CD14-positive monocyte (primary cell): Measurements from ENCODE around the gene TP53RK. TPM values are rescaled to one million over a fixed set of nuclear protein-coding genes. Genes with fewer than 3 reads are reported as not detected.

Experiments used
- DNase-seq, 3 donors: peaks; one replicate each; pipeline ENCODE4 v3.0.0-alpha.2; 2011 to 2022
- H2AFZ ChIP-seq: 2 replicates; pipeline ENCODE4 v1.6.0; 2012; ENCODE audit warnings: mild to moderate bottlenecking, low read depth, low read length, inconsistent platforms; ENCODE audit not compliant: insufficient read depth, poor library complexity, severe bottlenecking
- H3K27ac ChIP-seq, 2 donors: 1 replicate in 1 of 2; 2 replicates in 1 of 2; pipeline ENCODE4 v1.5.1; 2012 to 2013; ENCODE audit warnings: low read length in 2 of 2, control low read depth in 1 of 2, inconsistent platforms in 1 of 2, low read depth in 1 of 2, mild to moderate bottlenecking in 1 of 2
- H3K27me3 ChIP-seq, 2 donors: one replicate each; pipeline versions ENCODE4 v1.6.0 to v1.6.1; 2011 to 2013; ENCODE audit warnings: low read length in 2 of 2; ENCODE audit not compliant: control insufficient read depth in 2 of 2, insufficient read depth in 2 of 2
- H3K36me3 ChIP-seq, 2 donors: replicated peaks in 1 of 2; 1 replicate in 1 of 2; 2 replicates in 1 of 2; pipeline versions ENCODE4 v1.5.1 to v1.6.1; 2012 to 2013; ENCODE audit warnings: low read length in 2 of 2, control low read depth in 1 of 2, inconsistent platforms in 1 of 2, mild to moderate bottlenecking in 1 of 2; ENCODE audit not compliant: insufficient read depth in 2 of 2, control insufficient read depth in 1 of 2
- H3K4me1 ChIP-seq, 2 donors: 1 replicate in 1 of 2; 2 replicates in 1 of 2; pipeline versions ENCODE4 v1.5.1 to v1.6.1; 2012 to 2013; ENCODE audit warnings: low read length in 2 of 2, control low read depth in 1 of 2, inconsistent platforms in 1 of 2, mild to moderate bottlenecking in 1 of 2, moderate library complexity in 1 of 2; ENCODE audit not compliant: insufficient read depth in 2 of 2, control insufficient read depth in 1 of 2
- H3K4me2 ChIP-seq: replicated peaks from 2 replicates; pipeline ENCODE3; 2012; ENCODE audit warnings: low read length, moderate library complexity, mild to moderate bottlenecking; ENCODE audit not compliant: poor library complexity, severe bottlenecking; ENCODE audit errors: extremely low read depth
- H3K4me3 ChIP-seq, 3 experiments: fragments of 200-600 bp in 1 of 3; sonication (generic) in 1 of 3; replicated peaks in 1 of 3; 1 replicate in 2 of 3; 2 replicates in 1 of 3; pipeline ENCODE4 v1.5.1; 2011 to 2013; ENCODE audit warnings: low read length in 3 of 3, mild to moderate bottlenecking in 3 of 3, control low read depth in 2 of 3, low read depth in 2 of 3, inconsistent platforms in 1 of 3, moderate library complexity in 1 of 3
- H3K79me2 ChIP-seq: 2 replicates; pipeline ENCODE4 v1.6.0; 2012; ENCODE audit warnings: mild to moderate bottlenecking, control low read depth, inconsistent platforms, low read length, moderate library complexity; ENCODE audit not compliant: insufficient read depth
- H3K9ac ChIP-seq: 2 replicates; pipeline ENCODE4 v1.6.0; 2017; ENCODE audit warnings: low read length, mild to moderate bottlenecking; ENCODE audit not compliant: insufficient read depth, poor library complexity, severe bottlenecking
- H3K9me3 ChIP-seq, 2 donors: replicated peaks in 1 of 2; 1 replicate in 1 of 2; 2 replicates in 1 of 2; pipeline versions ENCODE4 v1.5.1 to v1.6.1; 2012 to 2013; ENCODE audit warnings: low read length in 2 of 2, control low read depth in 1 of 2; ENCODE audit not compliant: control insufficient read depth in 1 of 2, insufficient read depth in 1 of 2
- H4K20me1 ChIP-seq: 2 replicates; pipeline ENCODE4 v1.6.0; 2012; ENCODE audit warnings: mild to moderate bottlenecking, low read length, control low read depth, moderate library complexity; ENCODE audit not compliant: insufficient read depth
- H3K27ac Mint-ChIP-seq, 7 donors: one replicate each; pipeline ENCODE4 v1.8.0; 2020; ENCODE audit warnings: mild to moderate bottlenecking in 7 of 7, mixed read lengths in 7 of 7, moderate library complexity in 6 of 7, inconsistent platforms in 2 of 7
- H3K27me3 Mint-ChIP-seq, 3 donors: one replicate each; pipeline ENCODE4 v1.8.0; 2021 to 2022; ENCODE audit warnings: low read depth in 3 of 3, mild to moderate bottlenecking in 3 of 3, mixed read lengths in 3 of 3, moderate library complexity in 3 of 3, inconsistent platforms in 1 of 3
- H3K36me3 Mint-ChIP-seq, 2 donors: one replicate each; pipeline ENCODE4 v1.8.0; 2020; ENCODE audit warnings: mixed read lengths in 2 of 2, inconsistent platforms in 1 of 2, mild to moderate bottlenecking in 1 of 2
- H3K4me1 Mint-ChIP-seq: one replicate; pipeline ENCODE4 v1.8.0; 2020; ENCODE audit warnings: mild to moderate bottlenecking, mixed read lengths
- H3K4me3 Mint-ChIP-seq, 2 donors: one replicate each; pipeline ENCODE4 v1.8.0; 2020; ENCODE audit warnings: mild to moderate bottlenecking in 2 of 2, mixed read lengths in 2 of 2, moderate library complexity in 1 of 2
- H3K9me3 Mint-ChIP-seq, 7 donors: one replicate each; pipeline ENCODE4 v1.8.0; 2020 to 2022; ENCODE audit warnings: mixed read lengths in 7 of 7, mild to moderate bottlenecking in 6 of 7, moderate library complexity in 6 of 7, inconsistent platforms in 2 of 7
- CTCF ChIP-seq: fragments of 200-600 bp; IDR thresholded peaks from one replicate; pipeline ENCODE4 v1.8.0; 2022; ENCODE audit warnings: antibody characterized with exemption, mild to moderate bottlenecking
- WGBS: methylation state at CpG from one replicate; pipeline ENCODE4 v1.1.5; 2013; ENCODE audit warnings: missing lambda C conversion rate; ENCODE audit not compliant: insufficient coverage; 5-methylcytosine and 5-hydroxymethylcytosine counted together
- intact Hi-C, 2 donors: fragments of 100-400 bp; cut with micrococcal nuclease; formaldehyde crosslinking; loops; one replicate each; pipeline versions ENCODE4 v1.15.0 to v1.15.1; 2023
- polyA plus RNA-seq, 3 donors: library from polyadenylated mRNA; depleted of rRNA in 1 of 3; unstranded in 2 of 3; stranded (reverse) in 1 of 3; fragments of 300-500 nt in 2 of 3; fragments of >200 nt in 1 of 3; fragmentation: Illumina TruSeq in 2 of 3; gene quantifications; 1 replicate in 2 of 3; 2 replicates in 1 of 3; pipeline ENCODE4 v1.2.3, GENCODE V29; 2012 to 2021

Gene TP53RK
- polyA plus RNA-seq, 3 donors, result 1.4 to 10.9 (median 9.5) TPM

- Mint-ChIP-seq H3K4me3 (peak overlapping the region in 1 of 2 donors; percentile 64), H3K27me3 (peaks cover 36 to 59% (median 46%) of the 10 kb centered on the region in 3 donors), H3K9me3 (peaks cover 0 to 6% (median 1%) of the 10 kb centered on the region in 7 donors), H3K27ac (no peak overlapping the region), H3K4me1 (no peaks in the 10 kb centered on the region), H3K36me3 (peaks cover 3 to 4% of the 10 kb centered on the region in 2 donors)
- Histone ChIP-seq H4K20me1 (no peaks in the 10 kb centered on the region), H3K27me3 (peaks cover 30 to 52% of the 10 kb centered on the region in 2 donors), H3K36me3 (no peaks in the 10 kb centered on the region), H3K27ac (no peak overlapping the region), H3K4me2 (no peak overlapping the region), H2AFZ (no peak overlapping the region), H3K4me3 (no peak overlapping the region), H3K4me1 (no peaks in the 10 kb centered on the region), H3K9ac (no peak overlapping the region), H3K9me3 (peaks cover 0 to 8% of the 10 kb centered on the region in 2 donors), H3K79me2 (no peaks in the 10 kb centered on the region)
- intact Hi-C loops, result no loop called here
- WGBS, result 100% methylated on average over 1 of the region's 3 CpGs
- TF ChIP-seq CTCF, result no peak
- no peak for DNase-seq
These were observed 39.6 kb downstream of the TP53RK start for GRCh38 chr20:46649650-46649949.

DNA sequence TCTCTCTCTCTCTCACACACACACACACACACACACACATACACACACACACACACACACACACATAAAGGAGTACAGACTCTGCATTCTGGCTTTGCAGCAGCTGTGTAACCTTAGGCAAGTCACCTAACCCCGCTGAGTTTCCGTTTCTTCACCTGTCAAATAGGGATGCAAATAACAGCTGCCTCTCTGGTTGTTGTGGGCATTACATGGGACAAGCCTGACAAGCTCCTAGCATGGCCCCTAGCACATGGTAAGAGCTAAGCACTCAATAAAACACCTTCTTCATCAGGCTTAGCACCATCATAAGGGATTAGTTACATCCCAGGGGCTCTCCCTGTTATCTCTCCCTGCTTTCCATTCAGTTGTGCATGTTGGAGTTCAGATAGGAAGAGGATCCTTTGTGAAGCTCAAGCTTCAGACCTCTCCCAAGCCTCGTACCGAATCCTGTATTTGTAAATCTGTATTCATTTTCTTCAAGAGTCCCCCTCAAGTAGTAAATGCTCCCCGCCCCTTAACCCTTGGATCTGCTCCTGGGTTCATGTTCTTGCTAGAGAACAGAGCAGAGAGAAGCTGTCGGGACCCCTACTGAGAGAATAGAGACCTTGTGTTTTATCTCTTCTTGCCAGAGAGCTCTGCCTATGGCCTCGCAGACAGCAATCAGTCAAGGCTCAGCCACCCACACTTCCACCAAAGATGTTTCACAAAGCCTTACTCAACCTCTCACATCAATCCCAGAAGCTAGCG lies 40.2 kb downstream of the TP53RK start:
- Histone ChIP-seq H3K4me2 (no peak overlapping the region), H3K4me3 (no peak overlapping the region), H3K4me1 (no peaks in the 10 kb centered on the region), H4K20me1 (no peaks in the 10 kb centered on the region), H3K27ac (no peak overlapping the region), H3K36me3 (no peaks in the 10 kb centered on the region), H3K9me3 (peaks cover 0 to 8% of the 10 kb centered on the region in 2 donors), H3K27me3 (peaks cover 30 to 52% of the 10 kb centered on the region in 2 donors), H2AFZ (no peak overlapping the region), H3K9ac (no peak overlapping the region), H3K79me2 (no peaks in the 10 kb centered on the region)
- Mint-ChIP-seq H3K9me3 (peaks cover 0 to 6% (median 1%) of the 10 kb centered on the region in 7 donors), H3K27ac (no peak overlapping the region), H3K36me3 (peaks cover 3 to 4% of the 10 kb centered on the region in 2 donors), H3K4me1 (no peaks in the 10 kb centered on the region), H3K4me3 (peak overlapping the region in 1 of 2 donors; percentile 17), H3K27me3 (peaks cover 33 to 59% (median 43%) of the 10 kb centered on the region in 3 donors)
- intact Hi-C loops, result no loop called here
- no peak for TF ChIP-seq CTCF
- DNase-seq, result no peak
- 84% methylated on average over 4 of the region's 8 CpGs for WGBS
